NCI-H1930 (cell line): ENCODE results near the gene STK24.

Experiments
- DNase-seq, 2 experiments: peaks; one replicate each; lab custom pipeline; 2025; lab: John Stamatoyannopoulos, UW

The STK24 gene

GRCh38 chr13:98489446-98490194 lies 87.3 kb downstream of the STK24 start:
- no peak for DNase-seq

- DNase-seq: no peak
These were observed 88.2 kb downstream of the STK24 start for GRCh38 chr13:98488736-98489135.

GRCh38 chr13:98487522-98487921 lies 89.4 kb downstream of the STK24 start:
- DNase-seq: no peak

GRCh38 chr13:98487016-98487415 lies 89.9 kb downstream of the STK24 start:
- no peak for DNase-seq

GRCh38 chr13:98486412-98486811 lies 90.5 kb downstream of the STK24 start:
- no peak for DNase-seq

- DNase-seq: no peak
These were observed 91.3 kb downstream of the STK24 start for GRCh38 chr13:98485561-98485960.

GRCh38 chr13:98484289-98485219 lies 92.4 kb downstream of the STK24 start:
- DNase-seq: no peak

- no peak for DNase-seq
These were observed 93.2 kb downstream of the STK24 start for GRCh38 chr13:98483601-98484288.

- no peak for DNase-seq
These were observed 94.1 kb downstream of the STK24 start for GRCh38 chr13:98482476-98483444.

GRCh38 chr13:98480915-98481877 lies 95.7 kb downstream of the STK24 start:
- no peak for DNase-seq

GRCh38 chr13:98479496-98480003 lies 97.4 kb downstream of the STK24 start:
- DNase-seq: no peak

GRCh38 chr13:98478189-98479129 lies 98.4 kb downstream of the STK24 start:
- DNase-seq: no peak

- no peak for DNase-seq
These were observed 100.4 kb downstream of the STK24 start for GRCh38 chr13:98476538-98476966.

- DNase-seq: no peak
These were observed 100.8 kb downstream of the STK24 start for GRCh38 chr13:98476106-98476505.

- no peak for DNase-seq
These were observed 101.4 kb downstream of the STK24 start for GRCh38 chr13:98475522-98475921.

- no peak for DNase-seq
These were observed 102.1 kb downstream of the STK24 start for GRCh38 chr13:98474761-98475160.

GRCh38 chr13:98474292-98474691 lies 102.6 kb downstream of the STK24 start:
- DNase-seq: no peak

- no peak for DNase-seq
These were observed 103.1 kb downstream of the STK24 start for GRCh38 chr13:98473788-98474144.
